Measurements from ENCODE around the gene PRSS3.
"Not testable (repeated sequence)": the region's sequence is repeated elsewhere in the genome, so short reads cannot be mapped to it uniquely, and the experiment has no call there.

PRSS3 gene

DNA sequence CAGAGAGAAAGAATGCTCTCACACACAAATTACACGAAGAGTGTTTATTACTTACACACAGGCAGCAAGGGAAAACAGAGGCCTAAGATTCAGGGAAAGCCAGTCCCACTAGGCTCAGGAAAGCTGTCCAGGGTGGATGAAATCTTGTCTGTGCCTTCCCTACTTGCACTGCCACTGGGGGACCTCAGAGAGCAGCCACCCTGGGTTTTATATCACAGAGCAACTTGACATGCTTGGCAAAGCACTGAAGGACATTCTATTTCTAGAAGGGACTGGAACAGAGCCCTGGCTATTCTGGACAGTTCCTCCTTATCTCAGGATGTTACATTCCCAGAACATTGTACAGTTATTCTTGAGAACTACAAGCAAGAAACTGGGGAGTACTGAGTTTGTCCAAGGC is 7.5 kb upstream of the PRSS3 start:
- no peak for DNase-seq

DNA sequence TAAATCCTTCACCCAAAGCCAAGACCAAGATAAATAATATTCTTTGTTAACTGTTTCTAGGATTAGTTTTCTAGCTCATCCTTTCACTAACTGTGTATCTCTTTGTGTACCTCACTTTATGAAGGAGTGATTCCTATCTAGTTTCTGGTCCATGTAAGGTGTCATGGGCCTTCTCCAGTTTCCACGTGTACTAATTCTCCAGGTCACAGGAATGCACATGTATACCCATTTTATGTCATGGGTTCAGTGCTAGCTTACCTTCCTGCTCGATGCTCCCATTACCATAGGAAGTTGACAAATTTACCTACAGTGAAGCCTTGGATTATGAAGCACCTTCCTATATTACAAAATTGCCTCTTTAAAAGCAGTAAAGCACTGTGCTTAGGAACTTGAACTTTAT is 5.9 kb upstream of the PRSS3 start:
- not testable (repeated sequence) for DNase-seq

DNA sequence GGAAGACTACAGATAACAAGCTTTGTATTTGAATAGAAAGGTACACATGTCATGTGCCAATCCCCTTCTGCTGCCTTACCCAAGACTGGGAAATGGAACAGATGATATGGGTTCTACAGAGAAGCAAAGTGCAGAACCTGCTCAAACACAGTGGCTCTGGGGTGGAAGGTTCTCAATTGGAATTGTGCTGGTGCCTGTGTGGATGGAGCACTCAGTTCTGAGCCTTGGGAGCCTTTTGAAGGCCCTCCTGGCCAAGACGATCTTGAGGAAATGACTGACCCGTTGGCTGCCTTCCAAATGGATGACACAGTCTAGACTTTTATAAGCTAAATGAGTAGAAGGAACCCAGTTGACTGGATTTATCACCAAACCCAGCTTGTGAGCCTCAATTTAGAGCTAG is 4.2 kb upstream of the PRSS3 start:
- peak; percentile 67 for DNase-seq

DNA sequence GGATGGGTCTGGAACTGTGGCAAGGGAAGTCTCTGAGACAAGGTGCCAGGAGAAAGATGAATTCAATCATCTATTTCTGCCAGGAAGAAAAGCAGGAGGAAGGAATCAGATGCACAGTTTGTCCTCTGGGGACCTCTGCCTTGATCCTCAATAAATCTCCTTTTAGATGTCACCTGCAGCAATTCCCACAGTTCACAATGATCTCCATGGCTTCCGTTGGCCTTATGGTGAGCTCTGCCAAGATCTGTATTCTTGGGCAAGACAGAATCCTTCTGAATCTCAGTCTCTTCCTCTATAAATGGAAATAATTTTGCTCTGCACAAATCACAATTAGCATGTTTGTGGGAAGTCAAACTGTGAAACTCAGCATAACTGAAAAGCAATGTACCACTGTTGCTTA is 1.9 kb upstream of the PRSS3 start:
- DNase-seq = not testable (repeated sequence)

DNA sequence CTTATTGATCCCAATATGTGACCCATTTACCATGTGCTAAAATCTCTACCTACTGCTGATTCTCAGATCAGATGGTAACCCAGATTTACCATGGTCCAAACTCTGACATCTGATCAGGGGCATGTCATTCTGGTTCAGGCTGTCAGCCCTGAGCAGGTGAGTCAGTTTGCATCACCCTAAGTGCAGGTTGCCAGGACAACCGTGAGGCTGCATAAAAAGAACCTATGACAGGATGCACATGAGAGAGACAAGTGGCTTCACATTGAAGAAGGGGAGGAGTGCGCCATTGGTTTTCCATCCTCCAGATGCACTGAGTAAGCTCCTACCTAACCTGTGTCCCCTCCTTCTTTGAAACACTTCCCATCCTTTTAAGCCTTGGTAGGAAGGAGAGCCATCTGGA is 801 bp upstream of the PRSS3 start:
- DNase-seq = no peak

DNA sequence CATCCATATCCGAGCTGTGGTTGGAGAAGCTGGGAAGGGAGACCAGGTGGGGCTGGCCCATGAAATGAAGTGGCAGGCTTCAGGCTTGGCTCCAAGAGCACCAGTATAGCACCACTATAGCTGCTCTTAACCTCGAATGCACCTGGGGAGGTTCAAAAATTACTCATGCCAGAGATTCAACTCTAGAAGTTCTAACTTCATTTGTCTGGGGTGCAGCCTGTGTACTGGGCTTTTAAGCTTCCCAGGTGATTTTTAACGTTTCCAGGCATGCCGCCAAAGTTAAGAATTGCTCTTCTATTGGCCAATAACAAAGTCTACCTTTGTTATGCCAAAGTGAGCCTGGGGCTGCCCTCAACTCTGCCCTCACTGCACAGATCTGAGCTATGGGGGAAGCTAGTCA is 458 bp downstream of the PRSS3 start:
- DNase-seq = no peak

DNA sequence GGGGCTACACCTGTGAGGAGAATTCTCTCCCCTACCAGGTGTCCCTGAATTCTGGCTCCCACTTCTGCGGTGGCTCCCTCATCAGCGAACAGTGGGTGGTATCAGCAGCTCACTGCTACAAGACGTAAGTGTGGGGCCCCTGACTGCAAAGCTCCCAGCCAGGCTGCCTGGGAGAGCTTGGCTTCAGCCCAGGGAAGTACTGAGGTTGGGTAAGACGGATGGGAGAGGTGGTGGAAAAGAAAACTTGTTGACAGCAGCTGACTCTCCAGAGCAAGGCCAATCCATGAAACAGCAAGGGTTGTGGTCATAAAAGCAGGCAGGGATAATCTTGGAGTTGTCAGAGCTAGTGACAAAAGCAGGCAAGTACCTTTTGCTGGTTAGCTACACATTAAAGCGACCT is 1.3 kb downstream of the PRSS3 start:
- peak; percentile 27 for DNase-seq

DNA sequence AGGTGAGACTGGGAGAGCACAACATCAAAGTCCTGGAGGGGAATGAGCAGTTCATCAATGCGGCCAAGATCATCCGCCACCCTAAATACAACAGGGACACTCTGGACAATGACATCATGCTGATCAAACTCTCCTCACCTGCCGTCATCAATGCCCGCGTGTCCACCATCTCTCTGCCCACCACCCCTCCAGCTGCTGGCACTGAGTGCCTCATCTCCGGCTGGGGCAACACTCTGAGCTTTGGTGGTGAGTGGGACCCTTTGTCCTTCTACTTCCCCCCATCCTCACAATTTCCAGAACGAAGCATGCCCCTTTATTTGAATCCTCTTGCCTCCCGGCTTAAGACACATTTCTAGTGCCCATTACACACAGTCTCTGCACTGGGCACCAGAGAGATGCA is 2.5 kb downstream of the PRSS3 start:
- DNase-seq = no peak

DNA sequence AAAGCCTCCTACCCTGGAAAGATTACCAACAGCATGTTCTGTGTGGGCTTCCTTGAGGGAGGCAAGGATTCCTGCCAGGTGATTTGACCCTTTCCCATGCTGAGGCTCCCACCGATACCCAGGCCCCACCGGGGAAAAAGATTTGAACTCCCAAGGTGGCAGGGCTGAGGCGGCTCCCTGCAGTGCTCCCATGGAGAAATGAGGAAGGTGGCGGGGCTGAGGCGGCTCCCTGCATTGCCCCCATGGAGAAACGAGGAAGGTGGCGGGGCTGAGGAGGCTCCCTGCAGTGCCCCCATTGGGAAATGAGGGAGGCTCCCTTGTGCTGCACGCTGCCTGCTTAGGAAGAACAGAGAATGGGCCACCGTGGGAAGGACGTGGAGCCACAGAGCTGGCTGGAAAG is 3.2 kb downstream of the PRSS3 start:
- no peak for DNase-seq

DNA sequence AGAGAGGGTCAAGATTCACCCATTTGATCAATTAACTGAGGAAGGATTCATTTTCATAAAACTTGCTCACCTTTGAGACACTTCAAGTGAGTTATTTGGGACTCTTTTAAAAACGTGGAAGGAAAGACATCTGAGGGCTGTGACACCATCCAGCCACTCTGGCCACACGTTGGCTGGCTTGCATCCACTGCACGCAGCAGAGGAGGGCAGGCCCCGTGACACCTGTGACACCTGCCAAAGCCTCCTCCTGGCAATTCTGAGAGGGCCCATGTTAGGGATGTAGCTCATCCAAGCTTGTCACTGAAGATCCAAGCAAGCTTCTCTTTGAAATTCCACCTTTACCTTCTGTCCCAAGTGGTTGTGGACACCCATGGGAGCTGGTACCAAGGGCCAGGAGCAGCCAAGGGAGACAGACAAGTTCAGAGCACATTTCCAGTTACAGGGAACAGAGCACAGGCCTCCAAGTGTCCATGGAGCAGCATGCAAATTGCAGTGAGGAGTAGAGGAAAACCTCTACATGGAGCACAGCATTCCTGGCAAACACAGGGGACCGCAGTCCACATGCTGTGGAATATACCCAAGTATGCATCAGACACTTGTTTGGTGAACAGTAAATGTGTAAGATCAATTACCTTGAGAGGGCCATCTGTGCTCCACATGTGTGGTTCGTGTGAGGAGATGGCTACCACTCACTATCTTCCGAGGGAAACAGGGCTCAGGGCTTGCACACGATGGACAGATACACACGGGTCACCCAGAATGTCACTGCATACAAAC is 4.8 kb downstream of the PRSS3 start:
- DNase-seq = peak; percentile 10

DNA sequence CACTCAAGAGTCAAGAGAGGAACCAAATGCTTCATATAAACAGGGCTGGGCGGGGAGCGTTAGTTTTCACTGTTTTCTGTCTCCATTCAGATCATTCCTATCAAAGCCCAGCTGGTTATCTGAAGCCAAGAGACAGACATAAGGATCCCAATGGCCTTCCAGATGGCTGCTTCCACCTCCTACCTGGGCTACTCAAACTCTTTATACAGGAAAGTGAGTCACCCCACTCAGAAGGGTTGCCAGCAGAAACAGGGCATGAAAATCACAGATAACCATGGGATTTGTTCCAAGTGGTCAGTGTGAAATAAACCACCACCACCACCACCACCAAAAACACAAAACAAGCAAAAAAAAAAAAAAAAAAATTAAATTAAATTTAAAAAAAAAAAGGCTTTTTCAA is 5.5 kb downstream of the PRSS3 start:
- DNase-seq = no peak

DNA sequence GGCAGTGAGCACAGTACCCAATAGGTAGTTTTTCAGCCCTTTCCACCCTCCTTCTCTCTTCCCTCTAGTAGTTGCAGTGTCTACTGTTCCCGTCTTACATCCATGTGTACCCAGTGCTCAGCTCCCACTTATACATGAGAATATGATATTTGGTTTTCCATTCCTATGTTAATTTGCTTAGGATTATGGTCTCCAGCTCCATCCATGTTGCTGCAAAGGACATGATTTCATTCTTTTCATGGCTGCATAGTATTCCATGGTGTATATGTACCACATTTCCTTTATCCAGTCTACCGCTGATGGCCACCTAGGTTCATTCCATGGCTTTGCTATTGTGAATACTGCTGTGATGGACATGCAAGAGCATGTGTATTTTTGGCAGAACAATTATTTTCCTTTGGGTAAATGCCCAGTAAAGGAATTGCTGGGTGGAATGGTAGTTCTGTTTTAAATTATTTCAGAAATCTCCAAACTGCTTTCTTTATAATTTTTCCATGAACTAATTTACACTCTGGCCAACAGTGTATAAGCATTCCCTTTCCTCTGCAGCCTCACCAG is 6.7 kb downstream of the PRSS3 start:
- not testable (repeated sequence) for DNase-seq

DNA sequence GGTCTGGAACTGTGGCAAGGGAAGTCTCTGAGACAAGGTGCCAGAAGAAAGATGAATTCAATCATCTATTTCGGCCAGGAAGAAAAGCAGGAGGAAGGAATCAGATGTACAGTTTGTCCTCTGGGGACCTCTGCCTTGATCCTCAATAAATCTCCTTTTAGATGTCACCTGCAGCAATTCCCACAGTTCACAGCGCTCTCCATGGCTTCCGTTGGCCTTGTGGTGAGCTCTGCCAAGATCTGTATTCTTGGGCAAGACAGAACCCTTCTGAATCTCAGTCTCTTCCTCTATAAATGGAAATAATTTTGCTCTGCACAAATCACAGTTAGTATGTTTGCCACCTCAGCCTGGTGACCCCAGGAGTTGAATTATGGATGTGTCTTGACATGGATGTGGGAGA is 8.8 kb downstream of the PRSS3 start:
- not testable (repeated sequence) for DNase-seq

DNA sequence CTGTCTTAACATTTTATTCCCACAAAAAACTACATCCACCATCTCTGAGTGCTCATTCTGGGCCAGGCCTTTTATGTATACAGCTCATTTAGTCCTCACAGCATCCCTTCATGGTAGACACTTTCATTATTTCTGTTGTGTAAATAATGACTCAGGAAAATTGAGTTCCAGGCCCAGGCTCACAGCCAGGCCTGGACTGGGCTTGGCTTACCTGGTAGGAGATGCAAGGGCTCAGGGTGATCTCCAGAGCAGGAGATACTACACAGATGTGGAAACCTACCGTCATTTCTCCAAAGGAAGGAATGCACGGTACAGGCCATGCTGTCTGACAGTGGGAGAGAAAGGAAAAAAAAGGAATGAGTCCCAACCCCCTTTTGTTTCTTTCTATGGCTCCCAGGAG is 11.8 kb downstream of the PRSS3 start:
- not testable (repeated sequence) for DNase-seq

DNA sequence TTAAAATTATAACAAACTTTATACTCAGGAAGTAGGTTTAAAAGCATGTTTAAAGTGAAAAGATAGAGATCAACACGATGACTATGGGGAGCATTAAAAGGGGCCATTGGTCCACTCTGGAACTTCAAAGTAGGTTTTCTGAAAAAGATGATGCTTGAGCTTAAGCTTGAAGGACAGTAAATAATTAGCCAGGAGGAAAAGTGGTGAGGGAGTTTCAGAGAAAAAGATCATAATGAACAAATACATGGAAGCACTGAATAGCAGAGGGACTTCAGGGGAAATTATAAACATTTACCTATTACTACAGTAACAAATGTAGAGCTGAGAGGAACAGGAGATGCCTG is 13.6 kb downstream of the PRSS3 start:
- DNase-seq = not testable (repeated sequence)

DNA sequence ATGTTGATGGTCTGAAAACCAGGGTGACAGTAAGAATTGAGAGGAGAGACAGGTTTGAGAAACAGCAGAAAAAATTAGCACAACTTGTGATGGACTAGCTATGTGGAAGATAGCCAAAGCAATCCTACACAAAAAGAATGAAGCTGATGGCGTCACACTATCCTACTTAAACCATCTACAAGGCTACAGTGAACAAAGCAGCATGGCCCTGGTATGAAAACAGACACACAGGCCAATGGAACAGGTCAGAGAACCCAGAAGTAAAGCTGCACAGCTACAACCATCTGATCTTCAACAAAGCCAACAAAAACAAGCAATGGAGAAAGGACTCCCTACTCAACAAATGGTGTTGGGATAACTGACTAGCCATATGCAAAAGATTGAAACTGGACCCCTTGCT is 14.1 kb downstream of the PRSS3 start:
- no peak for DNase-seq

DNA sequence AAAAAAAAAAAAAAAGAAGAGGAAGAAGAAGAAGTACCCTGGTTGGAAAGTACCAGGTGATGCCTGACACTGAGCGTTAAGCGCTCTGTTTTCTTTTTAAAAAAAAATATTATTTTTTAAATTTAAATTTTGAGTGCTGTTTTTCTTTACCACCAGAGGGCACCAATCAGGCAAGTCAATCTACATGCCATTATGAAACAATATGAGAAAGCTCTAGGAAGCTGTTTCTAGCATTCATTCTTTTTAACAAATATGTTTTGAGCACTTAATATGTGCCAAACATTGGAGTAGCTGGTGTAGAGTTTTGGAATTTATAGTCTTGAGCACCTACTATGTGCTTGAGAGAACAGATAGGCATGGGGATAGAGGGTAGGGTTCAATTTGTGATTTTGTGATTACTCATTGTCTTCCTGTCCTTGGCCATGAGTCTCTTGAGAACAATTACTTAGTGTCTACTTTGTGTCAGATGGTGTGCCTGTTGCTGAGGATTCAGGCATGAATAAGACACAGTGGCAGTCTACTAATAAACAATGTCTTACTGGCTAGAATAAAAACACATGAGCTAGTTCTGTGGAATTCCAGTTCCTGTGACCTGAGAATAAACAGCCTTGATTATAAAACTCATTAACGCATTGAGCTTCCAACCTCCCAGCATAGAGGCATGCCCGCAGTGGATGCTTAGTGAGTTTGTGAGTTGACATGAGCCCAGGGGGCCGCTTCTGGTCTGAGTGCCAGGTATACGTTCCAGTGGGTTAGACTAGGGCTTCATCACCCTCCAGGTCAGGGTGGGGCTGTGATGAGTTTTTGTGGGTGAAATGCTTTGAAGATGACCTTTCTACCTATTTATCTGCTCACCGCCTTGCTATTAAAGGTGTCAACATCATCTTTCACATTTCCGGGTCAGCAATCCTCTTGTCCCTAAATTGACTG is 18.6 kb downstream of the PRSS3 start:
- DNase-seq = peak; percentile 81

DNA sequence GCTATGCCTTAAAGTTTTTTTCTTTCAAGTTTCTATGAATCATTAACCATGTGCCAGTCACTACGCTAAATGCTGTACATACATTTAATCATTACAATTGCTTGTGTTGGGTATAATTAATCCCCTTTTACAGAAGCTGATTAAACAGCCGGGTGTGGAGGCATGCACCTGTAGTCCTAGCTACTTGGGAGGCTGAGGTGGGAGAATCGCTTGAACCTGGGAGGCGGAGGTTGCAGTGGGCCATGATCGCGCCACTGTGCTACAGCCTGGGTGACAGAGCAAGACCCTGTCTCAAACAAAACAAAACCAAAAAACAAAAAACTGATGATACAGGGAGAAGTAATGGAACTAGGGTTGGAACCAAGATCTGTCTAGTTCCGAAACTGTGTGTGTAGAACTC is 20.4 kb downstream of the PRSS3 start:
- no peak for DNase-seq

DNA sequence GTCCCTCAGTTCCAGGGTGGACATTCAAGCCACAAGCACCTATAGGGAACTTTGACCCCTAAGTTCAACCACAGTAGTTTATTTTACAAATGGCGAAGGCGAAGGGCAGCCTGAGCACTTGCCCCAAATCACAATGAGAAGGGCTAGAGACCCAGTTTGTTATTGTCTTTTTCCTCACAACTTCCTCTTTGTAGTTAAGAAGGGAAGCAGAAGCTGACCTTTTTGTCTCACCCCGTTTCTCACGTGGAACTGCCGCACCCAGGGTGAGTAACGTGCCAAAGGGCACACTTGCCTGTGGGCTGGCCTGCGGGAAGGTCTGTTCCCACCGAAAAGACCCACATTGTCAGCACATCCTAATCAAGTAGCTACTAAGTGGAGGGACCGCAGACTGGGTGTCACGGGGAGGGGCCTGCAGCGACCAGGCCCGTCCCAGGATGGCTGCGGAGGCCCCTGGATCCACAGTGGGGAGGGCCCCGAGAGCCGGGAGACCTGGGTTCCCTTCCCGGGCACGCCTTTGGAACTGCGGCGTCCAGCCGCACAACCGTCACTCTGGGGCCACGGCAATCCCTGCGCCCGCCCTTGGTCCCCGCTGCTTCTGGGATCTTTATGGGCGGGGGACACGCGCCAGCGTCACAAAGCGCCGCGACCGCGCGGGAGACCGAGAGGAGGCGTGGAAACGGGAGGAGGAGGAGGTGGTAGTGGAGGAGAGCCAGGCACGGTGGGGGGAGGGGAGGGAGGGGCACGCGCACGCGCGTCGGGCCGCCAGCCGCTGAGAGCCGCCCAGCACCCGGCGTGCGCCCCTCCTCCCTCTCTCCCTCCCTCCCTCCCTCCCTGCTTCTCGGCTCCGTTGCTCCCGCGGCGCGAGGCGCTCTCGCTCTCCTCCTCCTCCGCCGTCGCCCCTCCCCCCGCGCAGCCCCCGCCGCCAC is 21.2 kb downstream of the PRSS3 start, which contains the start of gene UBE2R2:
Gene UBE2R2, plus strand, starts transcription at position 834 of the 926 bp plus-strand sequence. CDS start 598 bp downstream, outside the sequence.
- DNase-seq = peak; percentile 92

DNA sequence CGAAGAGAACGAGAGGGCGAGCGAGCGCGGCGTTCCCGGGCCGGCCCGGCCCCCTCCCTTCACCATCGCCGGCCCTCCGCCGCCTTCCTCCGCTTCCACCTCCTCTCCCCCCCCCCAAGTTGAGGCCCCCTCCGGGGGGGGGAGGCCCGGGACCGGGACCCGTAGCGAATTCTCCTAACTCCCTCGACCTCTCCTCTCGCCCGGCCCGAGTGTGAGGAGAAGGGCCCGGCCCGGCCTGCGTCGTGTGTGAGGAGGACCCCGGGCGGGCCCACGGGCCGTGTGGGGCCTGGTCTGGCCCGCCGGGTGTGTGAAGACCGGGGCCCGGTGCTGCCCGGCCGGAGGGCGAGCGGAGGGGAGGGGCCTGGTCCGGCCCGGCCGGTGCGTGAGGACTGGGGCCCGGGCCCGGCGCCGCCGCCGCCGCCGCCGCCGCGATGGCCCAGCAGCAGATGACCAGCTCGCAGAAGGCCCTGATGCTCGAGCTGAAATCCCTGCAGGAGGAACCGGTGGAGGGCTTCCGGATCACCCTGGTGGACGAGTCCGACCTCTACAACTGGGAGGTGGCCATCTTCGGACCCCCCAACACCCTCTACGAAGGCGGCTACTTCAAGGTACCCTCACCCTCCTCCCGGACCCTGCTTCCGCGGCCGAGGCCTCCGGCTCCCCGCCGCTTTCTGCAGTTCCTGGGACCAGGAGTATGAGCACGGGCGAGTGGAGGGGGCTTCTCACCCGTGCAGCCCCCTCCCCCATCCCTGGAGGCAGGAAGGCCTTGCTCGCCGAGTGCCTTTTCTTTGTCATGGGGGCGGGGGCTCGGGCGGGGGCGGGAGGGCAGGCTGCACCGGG is 22.2 kb downstream of the PRSS3 start:
- peak; percentile 74 for DNase-seq

DNA sequence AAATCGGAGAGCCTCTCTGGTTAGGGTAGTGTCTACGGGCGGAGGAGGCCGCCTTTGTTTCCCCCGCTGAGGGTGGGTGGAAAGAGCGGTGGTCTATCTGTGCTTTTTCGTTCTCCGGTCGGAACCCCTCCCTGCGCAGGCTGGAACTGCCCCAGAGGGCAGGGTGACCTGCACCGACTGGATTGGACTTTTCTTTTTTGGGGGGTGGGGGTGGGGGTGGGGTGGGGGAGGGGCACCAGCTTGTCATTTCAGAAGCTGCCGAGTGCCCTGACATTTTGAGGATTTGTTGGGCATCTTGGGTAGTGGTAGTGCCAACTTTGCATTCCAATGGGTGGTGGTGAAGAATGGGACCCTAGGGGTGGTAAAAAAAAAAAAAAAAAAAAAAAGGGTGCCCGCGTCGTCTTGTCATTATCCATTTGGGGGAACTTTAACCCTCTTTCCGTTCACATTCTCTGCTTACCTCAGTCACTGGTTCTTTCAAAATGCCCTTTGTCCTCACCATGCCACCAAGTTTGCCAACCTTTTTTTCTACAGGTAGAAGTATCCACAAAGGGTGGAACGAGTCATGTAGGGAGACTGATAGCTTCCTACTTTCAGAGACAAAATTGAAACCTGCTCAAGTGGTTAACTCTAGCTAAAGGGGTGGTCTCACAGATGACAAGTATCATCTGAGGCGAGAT is 22.9 kb downstream of the PRSS3 start:
- no peak for DNase-seq

All from fibroblast of skin of right quadriceps (primary cell).